Parathyroid adenoma (tissue), 2 donors: ENCODE data around the gene MTFR1L.

Experiments
- H2AFZ ChIP-seq: fragments of 300-600 bp; sonication (generic); one replicate; pipeline ENCODE4 v1.7.0; 2017; ENCODE audit warnings: antibody characterized with exemption, mild to moderate bottlenecking
- H3K27ac ChIP-seq: fragments of 300-600 bp; sonication (generic); one replicate; pipeline ENCODE4 v1.7.0; 2017
- H3K27me3 ChIP-seq: fragments of 300-600 bp; sonication (generic); one replicate; pipeline ENCODE4 v1.7.0; 2017; ENCODE audit warnings: low read length; ENCODE audit not compliant: control insufficient read depth, insufficient read depth
- H3K36me3 ChIP-seq: fragments of 300-600 bp; sonication (generic); one replicate; pipeline ENCODE4 v1.7.0; 2017; ENCODE audit warnings: low read length; ENCODE audit not compliant: control insufficient read depth, insufficient read depth
- H3K4me1 ChIP-seq: fragments of 300-600 bp; sonication (generic); one replicate; pipeline ENCODE4 v1.7.0; 2017; ENCODE audit warnings: control low read depth
- H3K4me2 ChIP-seq: fragments of 300-600 bp; sonication (generic); one replicate; pipeline ENCODE4 v1.7.0; 2017; ENCODE audit warnings: low read length
- H3K4me3 ChIP-seq: fragments of 300-600 bp; sonication (generic); one replicate; pipeline ENCODE4 v1.7.0; 2017; ENCODE audit warnings: low read depth, low read length
- H3K79me2 ChIP-seq: fragments of 300-600 bp; sonication (generic); one replicate; pipeline ENCODE4 v1.7.0; 2017; ENCODE audit warnings: control low read depth
- H3K9ac ChIP-seq: fragments of 300-600 bp; sonication (generic); one replicate; pipeline ENCODE4 v1.7.0; 2017; ENCODE audit warnings: mild to moderate bottlenecking
- H3K9me3 ChIP-seq: fragments of 300-600 bp; sonication (generic); one replicate; pipeline ENCODE4 v1.7.0; 2017; ENCODE audit warnings: low read length; ENCODE audit not compliant: control insufficient read depth
- CTCF ChIP-seq: fragments of 300-600 bp; sonication (generic); IDR thresholded peaks from one replicate; pipeline ENCODE4 v1.7.0; 2017; ENCODE audit warnings: antibody characterized with exemption, mild to moderate bottlenecking
- donor health status: primary hyperparathyroidism.

The MTFR1L gene

GRCh38 chr1:25821630-25822091 is 1.9 kb downstream of the MTFR1L start:
- peak overlapping the region; percentile 98 for H3K4me2 ChIP-seq
- H3K4me1 ChIP-seq: peaks cover 9% of the 10 kb centered on the region
- H3K4me3 ChIP-seq: peak overlapping the region; percentile 95
- peak overlapping the region; percentile 11 for H3K27ac ChIP-seq
- H3K36me3 ChIP-seq: no peaks in the 10 kb centered on the region
- no peaks in the 10 kb centered on the region for H3K9me3 ChIP-seq
- H3K79me2 ChIP-seq: peaks cover 4% of the 10 kb centered on the region
- H3K9ac ChIP-seq: no peak overlapping the region
- no peak for TF ChIP-seq CTCF
- no peak overlapping the region for H2AFZ ChIP-seq
- no peaks in the 10 kb centered on the region for H3K27me3 ChIP-seq

GRCh38 chr1:25825605-25826004 is 5.9 kb downstream of the MTFR1L start:
- Histone ChIP-seq H3K9me3 (no peaks in the 10 kb centered on the region), H3K4me2 (no peak overlapping the region), H2AFZ (no peak overlapping the region), H3K4me1 (peaks cover 14% of the 10 kb centered on the region), H3K4me3 (no peak overlapping the region), H3K36me3 (no peaks in the 10 kb centered on the region), H3K27me3 (no peaks in the 10 kb centered on the region), H3K79me2 (peaks cover 4% of the 10 kb centered on the region), H3K27ac (no peak overlapping the region), H3K9ac (no peak overlapping the region)
- no peak for TF ChIP-seq CTCF

- Histone ChIP-seq H3K4me3 (no peak overlapping the region), H3K79me2 (peaks cover 2% of the 10 kb centered on the region), H3K9ac (no peak overlapping the region), H3K27ac (peak overlapping the region; percentile 70), H2AFZ (no peak overlapping the region), H3K9me3 (no peaks in the 10 kb centered on the region), H3K36me3 (no peaks in the 10 kb centered on the region), H3K27me3 (no peaks in the 10 kb centered on the region), H3K4me1 (peaks cover 8% of the 10 kb centered on the region), H3K4me2 (no peak overlapping the region)
- no peak for TF ChIP-seq CTCF
Observed at GRCh38 chr1:25826571-25826970, 6.8 kb downstream of the MTFR1L start.

- no peak overlapping the region for H2AFZ ChIP-seq
- no peak for TF ChIP-seq CTCF
- H3K36me3 ChIP-seq: no peaks in the 10 kb centered on the region
- no peak overlapping the region for H3K4me2 ChIP-seq
- no peak overlapping the region for H3K9ac ChIP-seq
- no peak overlapping the region for H3K27ac ChIP-seq
- H3K4me3 ChIP-seq: no peak overlapping the region
- no peaks in the 10 kb centered on the region for H3K9me3 ChIP-seq
- no peaks in the 10 kb centered on the region for H3K79me2 ChIP-seq
- peaks cover 6% of the 10 kb centered on the region for H3K4me1 ChIP-seq
- H3K27me3 ChIP-seq: no peaks in the 10 kb centered on the region
Observed at GRCh38 chr1:25828491-25828890, 8.7 kb downstream of the MTFR1L start.

GRCh38 chr1:25829046-25829445 is 9.3 kb downstream of the MTFR1L start:
- TF ChIP-seq CTCF: no peak
- peaks cover 6% of the 10 kb centered on the region for H3K4me1 ChIP-seq
- no peaks in the 10 kb centered on the region for H3K79me2 ChIP-seq
- H3K27me3 ChIP-seq: no peaks in the 10 kb centered on the region
- H3K9me3 ChIP-seq: no peaks in the 10 kb centered on the region
- H2AFZ ChIP-seq: no peak overlapping the region
- H3K9ac ChIP-seq: no peak overlapping the region
- H3K27ac ChIP-seq: no peak overlapping the region
- H3K4me3 ChIP-seq: no peak overlapping the region
- H3K4me2 ChIP-seq: no peak overlapping the region
- H3K36me3 ChIP-seq: no peaks in the 10 kb centered on the region
